SW480 (cell line): ENCODE results near the gene CARMIL1.
A peak's percentile ranks its signal among the peaks of the same experiment; 100 is the strongest.

Experiments
- DNase-seq: peaks from one replicate; pipeline ENCODE4 v3.0.0-alpha.2; 2016; ENCODE audit warnings: low spot score

Gene CARMIL1

DNA sequence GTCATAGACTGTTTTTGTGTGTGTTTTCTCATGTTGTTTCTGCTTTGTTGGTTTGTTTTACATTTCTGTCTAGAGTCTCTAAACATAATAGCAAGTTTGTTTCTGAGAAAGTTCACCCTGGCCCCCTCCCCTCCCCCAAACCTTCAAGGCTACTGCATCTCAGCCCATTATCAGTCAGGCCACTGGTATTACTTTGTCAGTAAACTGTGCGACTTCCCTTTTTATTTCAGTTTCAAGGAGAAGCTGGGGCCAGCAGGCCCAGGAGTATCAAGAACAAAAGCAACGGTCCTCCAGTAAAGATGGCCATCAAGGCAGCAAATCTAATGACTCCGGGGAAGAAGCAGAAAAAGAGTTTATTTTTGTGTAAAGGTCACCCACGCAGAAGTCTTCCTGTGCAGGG is 340.0 kb downstream of the CARMIL1 start:
- DNase-seq: no peak

DNA sequence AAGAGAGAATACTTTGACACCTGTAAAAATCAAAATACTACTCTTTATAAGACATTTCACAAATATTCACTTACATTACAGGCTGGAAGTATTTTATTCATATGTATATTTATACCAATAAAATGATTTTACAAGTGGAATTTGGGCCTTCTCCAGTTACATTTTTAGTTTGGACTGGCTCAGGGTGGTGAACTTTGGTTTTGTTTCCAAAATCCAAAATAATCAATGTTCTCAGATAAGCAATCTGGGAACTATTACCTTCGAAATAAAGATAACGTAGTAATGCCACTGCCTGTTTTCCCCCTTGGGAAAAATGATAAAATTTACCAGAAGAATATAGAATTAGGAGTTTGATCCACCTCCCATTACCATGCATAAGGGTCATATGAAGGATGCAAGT is 341.2 kb downstream of the CARMIL1 start:
- DNase-seq: no peak

DNA sequence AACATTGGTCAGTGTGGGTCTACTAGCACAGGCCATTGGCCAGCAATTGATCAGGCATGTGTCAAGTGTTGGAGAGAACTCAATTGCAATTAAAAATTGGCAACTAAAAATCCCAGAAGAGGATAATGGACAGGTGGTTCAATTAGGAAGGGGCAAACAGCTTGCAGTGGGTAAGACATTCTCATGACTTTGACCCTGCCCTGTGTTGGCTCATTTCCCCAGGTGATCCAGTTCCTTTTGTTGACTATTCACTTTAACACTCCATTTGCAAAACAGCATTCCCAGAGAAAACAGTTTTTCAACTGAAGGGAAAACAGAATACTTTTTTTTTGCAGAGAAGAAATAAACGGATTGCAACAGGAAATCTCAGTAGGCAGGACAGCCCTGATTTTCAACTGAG is 343.9 kb downstream of the CARMIL1 start:
- DNase-seq: no peak

GRCh38 chr6:25623879-25624278 is 344.7 kb downstream of the CARMIL1 start:
- DNase-seq: no peak

DNA sequence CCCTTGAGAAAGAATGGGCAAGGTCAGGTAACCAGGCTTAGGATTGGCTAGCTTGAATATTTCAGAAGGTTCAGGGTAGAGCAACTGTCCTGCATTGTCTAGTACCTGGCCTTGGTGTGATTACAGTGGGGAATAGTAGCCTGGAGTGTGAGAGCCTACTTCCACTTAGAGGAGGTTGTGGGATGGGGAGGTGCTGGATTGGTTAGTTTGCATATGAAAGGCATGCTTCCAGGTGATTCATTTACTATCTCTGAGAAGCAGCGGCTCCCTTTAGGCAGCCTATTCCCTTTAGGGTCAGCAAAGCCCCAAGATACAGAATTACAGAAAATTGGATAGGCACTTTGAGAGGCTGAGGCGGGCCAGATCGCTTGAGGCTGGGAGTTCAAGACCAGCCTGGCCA is 347.8 kb downstream of the CARMIL1 start:
- peak; percentile 2 for DNase-seq

GRCh38 chr6:25628471-25629197 is 349.5 kb downstream of the CARMIL1 start:
- DNase-seq: no peak

GRCh38 chr6:25629198-25629576 is 350.0 kb downstream of the CARMIL1 start:
- DNase-seq: no peak

DNA sequence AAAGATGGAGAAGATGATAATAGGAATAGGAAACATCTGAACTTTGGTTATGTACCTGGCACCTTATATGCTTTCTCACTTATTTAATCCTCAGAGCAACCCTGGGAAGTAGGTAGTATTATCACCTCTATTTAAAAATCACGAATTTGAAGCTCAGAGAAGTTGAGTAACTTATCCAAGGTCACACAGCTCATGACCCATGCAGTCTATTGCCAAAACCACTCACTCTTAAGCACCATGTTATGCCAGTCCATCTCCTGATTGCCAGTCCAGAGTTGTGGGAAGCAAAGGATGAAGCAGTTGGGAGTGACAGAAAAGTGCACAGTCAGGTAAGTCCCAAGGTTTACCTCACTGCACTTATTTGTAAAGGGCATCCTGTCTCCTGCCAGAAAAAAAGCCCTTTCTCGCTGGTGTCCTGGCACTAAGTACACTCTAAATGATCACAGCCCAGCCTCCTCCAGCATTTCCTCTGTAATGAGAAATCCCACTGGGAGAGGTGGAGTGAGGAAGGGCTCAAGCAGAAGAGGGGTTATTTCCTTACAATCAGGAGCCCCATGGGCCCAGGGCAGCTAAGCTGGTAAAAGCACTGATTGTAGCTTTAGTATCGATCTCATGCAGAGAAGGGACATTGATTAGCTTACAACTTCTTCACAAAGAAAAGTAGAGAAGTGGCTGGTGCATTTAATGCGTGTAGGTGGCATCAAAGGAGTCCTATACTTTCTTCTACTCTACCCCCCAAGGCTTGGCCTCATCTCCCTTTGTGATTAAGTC is 351.5 kb downstream of the CARMIL1 start:
- DNase-seq: no peak

DNA sequence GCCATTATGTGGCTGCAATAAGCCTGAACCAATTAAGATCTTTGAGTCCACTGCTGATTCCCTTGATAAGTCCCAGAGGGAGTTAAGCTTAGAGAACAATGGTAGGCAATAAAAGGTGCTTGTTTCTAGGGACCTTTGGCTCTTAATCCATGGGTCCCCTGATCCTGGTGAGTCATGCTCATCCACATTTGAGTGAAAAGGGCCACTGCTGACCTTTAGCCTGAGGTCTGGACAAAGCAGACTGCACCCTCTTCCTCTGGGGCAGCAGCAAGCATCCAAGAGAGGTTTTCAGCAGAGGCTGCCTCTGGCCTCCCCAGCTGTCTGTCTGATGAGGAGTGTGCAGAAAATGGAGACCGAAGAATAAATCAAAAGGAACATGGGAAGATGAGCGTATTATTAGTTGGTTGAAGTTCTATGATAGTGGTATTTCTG is 356.7 kb downstream of the CARMIL1 start:
- DNase-seq: no peak

GRCh38 chr6:25637211-25637610 is 358.0 kb downstream of the CARMIL1 start:
- DNase-seq: no peak

- DNase-seq: no peak
Measured at GRCh38 chr6:25637960-25638434, 358.8 kb downstream of the CARMIL1 start.

DNA sequence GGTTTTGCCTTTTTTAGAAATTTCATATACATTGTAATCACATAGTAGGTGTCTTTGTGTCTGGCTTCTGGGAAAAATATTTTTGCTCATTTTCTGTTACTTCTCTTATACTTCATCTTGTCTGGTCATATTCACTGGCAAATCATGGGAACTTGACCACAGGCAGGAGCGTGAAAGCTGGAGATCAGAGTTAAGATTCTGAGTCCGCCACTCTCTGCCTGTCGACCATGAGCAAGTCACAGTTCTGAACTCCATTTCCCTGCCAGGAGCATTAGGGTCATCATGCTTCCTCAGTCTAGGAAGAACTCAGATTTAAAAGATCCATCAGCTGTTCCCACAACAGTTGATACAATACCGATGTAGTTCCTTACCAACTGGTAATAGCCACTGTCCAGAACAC is 360.5 kb downstream of the CARMIL1 start:
- DNase-seq: no peak

GRCh38 chr6:25640446-25640845 is 361.3 kb downstream of the CARMIL1 start:
- DNase-seq: no peak

GRCh38 chr6:25640891-25641290 is 361.7 kb downstream of the CARMIL1 start:
- DNase-seq: no peak

DNA sequence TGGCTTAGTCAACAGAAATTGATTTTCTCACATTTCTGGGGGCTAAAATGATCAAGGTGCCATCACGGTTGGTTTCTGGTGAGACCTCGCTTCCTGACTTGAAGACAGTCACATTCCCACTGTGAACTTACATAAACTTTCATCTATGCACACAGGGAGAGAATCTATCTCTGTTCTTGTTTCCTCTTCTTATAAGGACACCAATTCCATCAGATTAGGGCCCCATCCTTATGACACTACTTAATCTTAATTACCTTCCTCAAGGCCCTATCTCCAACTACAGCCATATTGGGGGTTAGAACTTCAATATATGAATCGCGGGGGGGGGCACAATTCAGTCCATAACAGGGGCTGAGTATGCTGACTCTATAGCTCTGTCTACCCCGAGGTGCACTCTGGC is 362.2 kb downstream of the CARMIL1 start:
- DNase-seq: no peak

GRCh38 chr6:25641940-25642666 is 362.9 kb downstream of the CARMIL1 start:
- no peak for DNase-seq

DNA sequence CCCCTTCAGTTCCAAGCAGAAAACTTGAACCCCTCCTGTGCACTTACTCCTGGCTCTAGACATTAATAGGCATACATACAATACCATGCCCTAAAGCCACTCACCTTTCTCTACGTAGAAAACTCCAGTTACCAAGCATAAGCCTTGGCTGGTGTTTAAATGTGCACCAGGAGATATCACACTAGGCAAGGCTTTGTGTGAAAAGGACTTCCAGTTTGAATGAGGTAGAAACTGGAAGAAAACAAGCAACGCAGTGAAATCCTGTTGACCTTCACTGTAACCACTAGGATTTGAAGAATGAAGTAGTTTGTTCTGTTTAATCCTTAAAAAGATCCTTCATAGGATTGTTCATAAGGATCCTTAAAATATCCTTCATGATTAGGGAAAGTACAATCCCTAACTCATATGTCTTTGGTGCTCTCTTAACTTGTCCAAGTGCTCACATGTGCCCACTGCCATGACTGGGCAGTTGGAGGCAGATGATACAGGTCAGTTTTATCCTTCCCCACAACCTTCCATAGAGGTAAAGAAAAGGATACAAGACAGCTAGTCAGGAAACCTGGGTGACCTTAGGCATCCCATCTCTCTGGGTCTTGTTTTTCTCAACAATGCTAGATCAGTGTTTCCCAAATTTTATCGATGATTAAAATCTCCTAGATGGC is 363.6 kb downstream of the CARMIL1 start:
- DNase-seq: no peak

- no peak for DNase-seq
Measured at GRCh38 chr6:25645916-25646315, 366.7 kb downstream of the CARMIL1 start.

DNA sequence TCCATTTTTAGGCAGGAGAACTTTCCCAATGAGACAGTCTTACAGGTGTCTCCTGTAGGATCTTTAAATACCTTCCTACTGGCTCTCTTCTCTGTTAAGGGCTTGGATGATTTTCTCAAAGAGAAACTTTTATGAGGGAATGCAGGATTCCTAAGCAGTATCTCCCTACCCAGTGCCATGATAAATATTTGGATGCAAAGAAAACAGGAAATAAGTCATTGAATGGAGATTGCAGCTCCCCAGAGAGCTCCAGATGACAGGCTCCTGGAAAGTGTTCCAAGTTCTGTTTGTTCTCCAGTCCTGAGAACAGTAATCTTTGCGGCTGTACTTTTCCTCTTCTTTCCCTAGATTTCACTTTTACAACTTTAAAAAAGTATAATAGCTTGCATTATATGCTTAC is 370.4 kb downstream of the CARMIL1 start:
- no peak for DNase-seq

DNA sequence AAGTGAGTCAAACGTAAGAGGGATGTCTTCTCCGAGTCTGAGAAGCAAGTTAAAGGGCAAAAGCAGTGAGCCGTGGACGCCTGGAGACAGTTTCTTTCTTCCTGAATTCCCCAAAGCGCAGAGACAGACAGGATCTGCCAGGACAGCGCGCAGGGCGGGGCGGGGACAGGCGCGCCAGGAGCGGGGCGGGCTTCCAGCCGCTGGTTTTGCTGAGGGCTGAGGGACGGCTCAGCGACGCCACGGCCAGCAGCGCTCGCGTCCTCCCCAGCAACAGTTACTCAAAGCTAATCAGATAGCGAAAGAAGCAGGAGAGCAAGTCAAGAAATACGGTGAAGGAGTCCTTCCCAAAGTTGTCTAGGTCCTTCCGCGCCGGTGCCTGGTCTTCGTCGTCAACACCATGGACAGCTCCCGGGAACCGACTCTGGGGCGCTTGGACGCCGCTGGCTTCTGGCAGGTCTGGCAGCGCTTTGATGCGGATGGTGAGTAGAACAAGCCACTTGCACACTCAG is 372.9 kb downstream of the CARMIL1 start, which contains the start of gene SCGN:
Gene SCGN, plus strand, starts transcription at position 209 of the 509 bp plus-strand sequence. Its CDS starts 189 bp downstream, at position 398.
- peak; percentile 37 for DNase-seq

DNA sequence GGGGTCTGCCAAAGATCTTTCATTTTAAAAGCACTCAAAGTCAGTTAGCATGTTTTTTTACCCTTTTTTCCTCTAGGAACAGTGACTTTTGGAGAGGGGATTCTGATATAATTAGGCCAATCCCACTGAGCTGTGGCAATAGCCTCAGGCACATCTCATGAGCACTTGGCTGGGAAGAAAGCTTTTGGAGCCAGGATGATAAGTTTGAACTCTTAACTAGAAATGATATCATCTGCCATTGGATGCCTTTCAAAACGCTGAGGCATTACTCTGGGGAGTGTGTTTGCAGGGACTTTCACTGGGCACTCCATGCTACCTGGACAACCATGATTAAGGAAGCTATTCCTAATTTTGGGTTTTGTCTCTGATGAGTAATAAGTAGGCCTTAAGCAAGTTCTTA is 376.5 kb downstream of the CARMIL1 start:
- DNase-seq: no peak
